ENCODE data around the gene STOX2. TPM values are rescaled to one million over a fixed set of nuclear protein-coding genes. Genes with fewer than 3 reads are reported as not detected.

STOX2 gene
- total RNA-seq, 2 donors from 2014 or later = 0.89 to 2.5 TPM

DNA sequence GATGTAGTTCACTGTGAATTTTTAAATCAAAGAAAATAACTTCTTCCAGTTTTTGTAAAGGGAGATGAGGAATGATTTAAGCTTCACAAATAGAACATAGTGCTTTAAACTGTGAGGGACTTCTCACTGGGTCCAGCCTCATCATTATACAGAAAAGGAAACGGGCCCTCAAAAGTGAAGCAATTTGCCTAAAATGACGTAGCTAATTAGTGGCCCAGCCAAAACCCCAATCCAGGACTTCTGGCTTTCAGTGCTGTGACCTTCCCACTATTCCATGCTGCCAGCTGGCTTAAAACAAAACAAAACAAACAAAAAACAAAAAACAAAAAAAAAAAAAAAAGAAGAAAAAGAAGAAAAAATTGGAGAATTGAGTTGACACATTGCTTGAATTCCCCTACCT is 45.0 kb upstream of the STOX2 start:
- Histone ChIP-seq H3K27ac (no peak overlapping the region), H3K9ac (ENCODE audit: low read depth in 2 of 2, low read length in 2 of 2) (no peak overlapping the region), H3K27me3 (no peaks in the 10 kb centered on the region), H3K4me3 (no peak overlapping the region), H3K4me1 (no peaks in the 10 kb centered on the region), H3K9me3 (no peaks in the 10 kb centered on the region), H3K36me3 (no peaks in the 10 kb centered on the region)
- intact Hi-C loops (cut with DNase I) = no loop called here
- DNase-seq = no peak
- TF ChIP-seq, protein P1, sequence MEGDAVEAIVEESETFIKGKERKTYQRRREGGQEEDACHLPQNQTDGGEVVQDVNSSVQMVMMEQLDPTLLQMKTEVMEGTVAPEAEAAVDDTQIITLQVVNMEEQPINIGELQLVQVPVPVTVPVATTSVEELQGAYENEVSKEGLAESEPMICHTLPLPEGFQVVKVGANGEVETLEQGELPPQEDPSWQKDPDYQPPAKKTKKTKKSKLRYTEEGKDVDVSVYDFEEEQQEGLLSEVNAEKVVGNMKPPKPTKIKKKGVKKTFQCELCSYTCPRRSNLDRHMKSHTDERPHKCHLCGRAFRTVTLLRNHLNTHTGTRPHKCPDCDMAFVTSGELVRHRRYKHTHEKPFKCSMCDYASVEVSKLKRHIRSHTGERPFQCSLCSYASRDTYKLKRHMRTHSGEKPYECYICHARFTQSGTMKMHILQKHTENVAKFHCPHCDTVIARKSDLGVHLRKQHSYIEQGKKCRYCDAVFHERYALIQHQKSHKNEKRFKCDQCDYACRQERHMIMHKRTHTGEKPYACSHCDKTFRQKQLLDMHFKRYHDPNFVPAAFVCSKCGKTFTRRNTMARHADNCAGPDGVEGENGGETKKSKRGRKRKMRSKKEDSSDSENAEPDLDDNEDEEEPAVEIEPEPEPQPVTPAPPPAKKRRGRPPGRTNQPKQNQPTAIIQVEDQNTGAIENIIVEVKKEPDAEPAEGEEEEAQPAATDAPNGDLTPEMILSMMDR (IDR thresholded peaks at IDR 0.05) = no peak

DNA sequence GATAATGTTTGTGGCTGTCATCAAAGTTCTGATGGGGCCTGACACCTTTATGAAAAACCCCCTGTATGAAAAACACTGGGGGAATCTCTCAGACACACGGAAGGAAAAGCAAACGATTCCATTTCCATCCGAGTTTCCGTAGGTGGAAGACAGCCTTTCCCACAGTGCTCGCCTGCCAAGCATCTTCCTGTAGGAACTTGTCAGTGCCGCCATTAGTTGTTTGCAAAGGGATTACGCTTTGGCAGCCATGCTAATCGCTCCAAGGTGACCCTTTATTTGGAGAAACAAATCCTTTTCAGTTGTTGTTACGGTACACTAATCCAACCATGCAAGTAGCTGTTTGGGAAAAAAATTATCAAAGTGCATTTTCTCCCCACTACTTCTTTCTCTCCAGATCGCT is 44.4 kb upstream of the STOX2 start:
- no peaks in the 10 kb centered on the region for H3K36me3 ChIP-seq
- TF ChIP-seq, protein P1 (IDR thresholded peaks at IDR 0.05) = no peak
- H3K9ac ChIP-seq (ENCODE audit: low read depth in 2 of 2, low read length in 2 of 2) = no peak overlapping the region
- DNase-seq = no peak
- no peaks in the 10 kb centered on the region for H3K27me3 ChIP-seq
- H3K4me1 ChIP-seq = no peaks in the 10 kb centered on the region
- intact Hi-C loops (cut with DNase I) = no loop called here
- H3K4me3 ChIP-seq = no peak overlapping the region
- H3K9me3 ChIP-seq = no peaks in the 10 kb centered on the region
- H3K27ac ChIP-seq = no peak overlapping the region

DNA sequence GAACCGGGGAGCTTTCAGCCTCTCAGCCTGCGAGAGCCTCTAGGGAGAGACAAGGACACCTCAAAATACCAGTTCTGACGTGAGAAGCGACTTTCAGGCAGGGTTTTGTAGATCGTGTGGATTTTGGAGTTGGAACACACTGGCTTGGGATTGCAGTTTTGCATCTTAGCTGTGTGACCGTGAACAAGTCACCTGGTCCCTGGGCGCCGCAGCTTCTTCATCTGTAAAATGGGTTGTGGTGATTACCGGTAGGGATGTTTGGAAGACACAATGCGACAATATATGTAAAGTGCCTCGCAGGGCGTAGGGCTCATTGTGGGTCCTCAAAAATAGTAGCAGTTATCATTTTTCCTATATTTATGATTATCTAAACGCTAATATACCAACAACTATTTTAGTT is 43.7 kb upstream of the STOX2 start:
- Histone ChIP-seq H3K27me3 (no peaks in the 10 kb centered on the region), H3K9me3 (no peaks in the 10 kb centered on the region), H3K36me3 (no peaks in the 10 kb centered on the region), H3K9ac (ENCODE audit: low read depth in 2 of 2, low read length in 2 of 2) (no peak overlapping the region), H3K4me3 (no peak overlapping the region), H3K27ac (no peak overlapping the region), H3K4me1 (no peaks in the 10 kb centered on the region)
- intact Hi-C loops (cut with DNase I) = no loop called here
- TF ChIP-seq, protein P1 (IDR thresholded peaks at IDR 0.05) = no peak
- DNase-seq = no peak

DNA sequence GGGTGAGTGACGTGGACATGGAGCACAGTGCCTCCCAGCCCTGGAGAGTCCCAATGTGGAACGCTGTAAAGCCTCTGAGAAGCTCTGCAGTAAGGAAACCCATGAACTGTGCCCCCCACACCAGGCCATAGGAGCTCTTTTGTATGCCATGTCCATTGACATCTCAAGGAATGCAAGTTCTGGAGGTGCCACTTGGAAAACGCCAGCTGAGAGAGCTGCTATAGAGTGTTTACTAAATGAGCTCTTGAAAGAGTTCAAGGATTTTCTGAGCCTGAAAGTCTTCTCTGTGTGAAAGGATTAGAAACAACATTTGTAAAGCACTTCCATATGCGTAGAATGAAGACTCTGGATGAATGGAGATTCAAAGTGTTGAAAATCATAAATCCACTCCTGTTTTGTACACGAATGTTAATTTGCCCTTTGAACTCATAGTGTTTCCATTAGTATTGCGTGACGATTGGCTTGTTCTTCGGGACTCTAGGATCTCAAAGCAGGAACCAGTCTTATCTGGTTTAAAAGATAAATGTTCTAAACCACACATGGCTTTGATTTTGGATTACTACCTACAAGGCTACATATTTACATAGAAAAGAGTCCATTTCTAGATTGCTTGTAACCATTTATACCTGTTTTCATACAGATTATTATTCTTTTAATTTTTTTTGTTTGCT is 41.8 kb upstream of the STOX2 start:
- no peaks in the 10 kb centered on the region for H3K9me3 ChIP-seq
- no peak overlapping the region for H3K4me3 ChIP-seq
- H3K27ac ChIP-seq = no peak overlapping the region
- no peak overlapping the region for H3K9ac ChIP-seq (ENCODE audit: low read depth in 2 of 2, low read length in 2 of 2)
- no peak for DNase-seq
- TF ChIP-seq, protein P1 (IDR thresholded peaks at IDR 0.05) = no peak
- no peaks in the 10 kb centered on the region for H3K4me1 ChIP-seq
- no peaks in the 10 kb centered on the region for H3K27me3 ChIP-seq
- H3K36me3 ChIP-seq = no peaks in the 10 kb centered on the region
- intact Hi-C loops (cut with DNase I) = no loop called here

DNA sequence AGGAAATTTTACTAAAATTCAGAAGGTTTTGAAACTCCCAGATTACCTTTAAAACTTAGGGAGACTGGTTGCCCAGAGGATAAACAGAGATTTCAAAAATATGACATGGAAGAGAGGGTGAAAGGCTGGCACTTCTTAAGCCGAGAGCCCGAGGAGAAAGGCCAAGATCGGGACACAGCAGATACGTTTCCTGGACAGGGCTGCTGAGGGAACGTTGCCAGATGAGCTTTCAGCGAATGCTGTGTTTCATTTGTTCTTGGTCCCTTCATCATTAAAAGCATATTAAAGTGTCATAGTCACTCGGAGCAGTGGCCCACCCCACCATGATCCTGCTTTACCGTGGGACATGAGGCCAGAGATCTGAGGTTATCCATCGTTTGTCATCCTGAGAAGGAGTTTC is 37.9 kb upstream of the STOX2 start:
- Histone ChIP-seq H3K27ac (no peak overlapping the region), H3K4me1 (no peaks in the 10 kb centered on the region), H3K4me3 (no peak overlapping the region), H3K36me3 (no peaks in the 10 kb centered on the region), H3K9me3 (no peaks in the 10 kb centered on the region), H3K9ac (ENCODE audit: low read depth in 2 of 2, low read length in 2 of 2) (no peak overlapping the region), H3K27me3 (no peaks in the 10 kb centered on the region)
- DNase-seq = no peak
- intact Hi-C loops (cut with DNase I) = no loop called here
- TF ChIP-seq, protein P1 (IDR thresholded peaks at IDR 0.05) = no peak

Data from colonic mucosa (tissue), 4 donors.